OCI-LY1 (cell line): ENCODE data around the gene NELL2.

Source experiments
- H2AFZ ChIP-seq: fragments of 200-600 bp; sonication (generic), shearing (Covaris generic); 2 replicates; pipeline ENCODE4 v1.6.0; 2014; ENCODE audit warnings: antibody characterized with exemption, mild to moderate bottlenecking, low read length
- H3F3A ChIP-seq: fragments of 200-600 bp; sonication (generic), shearing (Covaris generic); 2 replicates; pipeline ENCODE4 v1.6.0; 2014; ENCODE audit warnings: mild to moderate bottlenecking, antibody characterized with exemption, low read length, moderate library complexity; ENCODE audit not compliant: insufficient read depth
- H3K27ac ChIP-seq: fragments of 200-600 bp; sonication (generic); 2 replicates; pipeline ENCODE4 v1.5.1; 2014; ENCODE audit warnings: low read length, mixed run types, mild to moderate bottlenecking, low read depth; ENCODE audit not compliant: poor library complexity, severe bottlenecking
- H3K27me3 ChIP-seq: fragments of 200-600 bp; sonication (generic); 2 replicates; pipeline ENCODE4 v1.6.0; 2014; ENCODE audit warnings: antibody characterized with exemption, mild to moderate bottlenecking, low read length, moderate library complexity; ENCODE audit not compliant: insufficient read depth
- H3K36me3 ChIP-seq: fragments of 200-600 bp; sonication (generic); 2 replicates; pipeline ENCODE4 v1.6.1; 2014; ENCODE audit warnings: mild to moderate bottlenecking, antibody characterized with exemption, low read length, moderate library complexity, mixed read lengths; ENCODE audit not compliant: insufficient read depth
- H3K4me1 ChIP-seq: fragments of 200-600 bp; sonication (generic); 2 replicates; pipeline ENCODE4 v1.5.1; 2014; ENCODE audit warnings: mild to moderate bottlenecking, low read length, moderate library complexity; ENCODE audit not compliant: insufficient read depth, severe bottlenecking
- H3K4me2 ChIP-seq: fragments of 200-600 bp; sonication (generic), shearing (Covaris generic); 2 replicates; pipeline ENCODE4 v1.6.1; 2014; ENCODE audit warnings: low read length
- H3K4me3 ChIP-seq: fragments of 200-600 bp; sonication (generic); 2 replicates; pipeline ENCODE4 v1.5.1; 2014; ENCODE audit warnings: low read length, low read depth, mild to moderate bottlenecking, mixed read lengths; ENCODE audit not compliant: poor library complexity, severe bottlenecking
- H3K79me2 ChIP-seq: fragments of 200-600 bp; shearing (Covaris generic); 2 replicates; pipeline ENCODE4 v1.6.1; 2016; ENCODE audit warnings: mixed run types, low read length, mixed read lengths; ENCODE audit not compliant: insufficient read depth
- H3K9ac ChIP-seq: fragments of 200-600 bp; sonication (generic), shearing (Covaris generic); 2 replicates; pipeline ENCODE4 v1.6.1; 2014; ENCODE audit warnings: mild to moderate bottlenecking, low read length, mixed read lengths
- H3K9me2 ChIP-seq: fragments of 200-600 bp; sonication (generic), shearing (Covaris generic); 2 replicates; pipeline ENCODE4 v1.6.1; 2014; ENCODE audit warnings: low read depth, mild to moderate bottlenecking, low read length, mixed read lengths
- H3K9me3 ChIP-seq: fragments of 200-600 bp; shearing (Covaris generic); 2 replicates; pipeline ENCODE4 v1.6.1; 2014; ENCODE audit warnings: low read length, mixed read lengths
- H4K20me1 ChIP-seq: fragments of 200-600 bp; sonication (generic), shearing (Covaris generic); 2 replicates; pipeline ENCODE4 v1.6.0; 2016; ENCODE audit warnings: mild to moderate bottlenecking, low read length; ENCODE audit not compliant: insufficient read depth
- EZH2 ChIP-seq: fragments of 200-600 bp; sonication (generic), shearing (Covaris generic); IDR thresholded peaks from 2 replicates; pipeline ENCODE4 v1.8.0; 2017; ENCODE audit warnings: borderline replicate concordance, mixed run types, mild to moderate bottlenecking, antibody characterized with exemption, low read length, moderate library complexity, mixed read lengths
- TF ChIP-seq, protein P1 (sequence below): fragments of 200-600 bp; sonication (generic), shearing (Covaris generic); IDR thresholded peaks from 2 replicates; pipeline ENCODE4 v1.5.1; 2017; ENCODE audit warnings: mild to moderate bottlenecking, antibody characterized with exemption, low read length, moderate library complexity, mixed read lengths

Gene NELL2

DNA sequence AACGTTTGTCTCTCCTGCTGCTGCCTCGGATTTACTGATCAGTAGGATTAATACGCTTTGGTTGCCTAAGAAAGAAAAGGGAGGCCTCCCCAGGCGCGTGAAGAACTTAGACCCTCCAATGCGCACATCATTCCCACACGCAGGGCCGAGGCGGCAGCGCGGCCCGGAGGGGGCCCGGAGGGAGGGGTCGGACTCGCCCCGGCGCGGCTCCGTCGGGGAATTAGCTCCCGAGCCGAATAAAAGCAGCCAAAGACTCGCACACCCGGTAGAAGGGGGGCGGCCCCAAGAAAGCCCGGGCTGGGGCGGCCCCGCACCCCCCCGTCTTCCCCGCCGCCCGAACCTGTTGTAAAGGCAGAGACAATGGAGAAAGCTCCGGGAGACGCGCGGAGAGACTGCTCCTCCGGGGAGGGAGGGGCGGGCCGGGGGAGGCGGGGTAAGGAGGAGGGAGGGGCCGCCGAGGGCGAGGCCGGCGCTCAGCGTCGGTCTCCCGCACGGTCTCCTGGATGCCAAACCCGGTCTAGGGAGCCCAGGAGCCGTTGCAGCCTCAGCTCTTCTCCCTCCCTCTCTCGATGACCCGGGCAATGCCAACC is at the start of gene NELL2:
NELL2 (minus strand) TSS at position 362 of the 590 bp plus-strand sequence. CDS start 446 bp downstream, outside the sequence.
- Histone ChIP-seq H3K27ac (no peak within 1 kb of the TSS), H3K79me2 (peaks cover 11% of the 10 kb centered on the region), H3K4me2 (peak within 1 kb of the TSS; percentile 65), H3K4me1 (peaks cover 23% of the 10 kb centered on the region), H3K9me3 (peaks cover 7% of the 10 kb centered on the region; the same call in 1 of the 2 replicates), H3K9me2 (no peaks in the 10 kb centered on the region), H2AFZ (peak within 1 kb of the TSS; percentile 51; the same call in 1 of the 2 replicates), H3F3A (no peaks in the 10 kb centered on the region), H3K9ac (peak within 1 kb of the TSS; percentile 64), H4K20me1 (no peaks in the 10 kb centered on the region), H3K36me3 (no peaks in the 10 kb centered on the region), H3K4me3 (peak within 1 kb of the TSS; percentile 66), H3K27me3 (no peaks in the 10 kb centered on the region)
- TF ChIP-seq, protein P1, sequence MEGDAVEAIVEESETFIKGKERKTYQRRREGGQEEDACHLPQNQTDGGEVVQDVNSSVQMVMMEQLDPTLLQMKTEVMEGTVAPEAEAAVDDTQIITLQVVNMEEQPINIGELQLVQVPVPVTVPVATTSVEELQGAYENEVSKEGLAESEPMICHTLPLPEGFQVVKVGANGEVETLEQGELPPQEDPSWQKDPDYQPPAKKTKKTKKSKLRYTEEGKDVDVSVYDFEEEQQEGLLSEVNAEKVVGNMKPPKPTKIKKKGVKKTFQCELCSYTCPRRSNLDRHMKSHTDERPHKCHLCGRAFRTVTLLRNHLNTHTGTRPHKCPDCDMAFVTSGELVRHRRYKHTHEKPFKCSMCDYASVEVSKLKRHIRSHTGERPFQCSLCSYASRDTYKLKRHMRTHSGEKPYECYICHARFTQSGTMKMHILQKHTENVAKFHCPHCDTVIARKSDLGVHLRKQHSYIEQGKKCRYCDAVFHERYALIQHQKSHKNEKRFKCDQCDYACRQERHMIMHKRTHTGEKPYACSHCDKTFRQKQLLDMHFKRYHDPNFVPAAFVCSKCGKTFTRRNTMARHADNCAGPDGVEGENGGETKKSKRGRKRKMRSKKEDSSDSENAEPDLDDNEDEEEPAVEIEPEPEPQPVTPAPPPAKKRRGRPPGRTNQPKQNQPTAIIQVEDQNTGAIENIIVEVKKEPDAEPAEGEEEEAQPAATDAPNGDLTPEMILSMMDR: no peak
- TF ChIP-seq EZH2: no peak

DNA sequence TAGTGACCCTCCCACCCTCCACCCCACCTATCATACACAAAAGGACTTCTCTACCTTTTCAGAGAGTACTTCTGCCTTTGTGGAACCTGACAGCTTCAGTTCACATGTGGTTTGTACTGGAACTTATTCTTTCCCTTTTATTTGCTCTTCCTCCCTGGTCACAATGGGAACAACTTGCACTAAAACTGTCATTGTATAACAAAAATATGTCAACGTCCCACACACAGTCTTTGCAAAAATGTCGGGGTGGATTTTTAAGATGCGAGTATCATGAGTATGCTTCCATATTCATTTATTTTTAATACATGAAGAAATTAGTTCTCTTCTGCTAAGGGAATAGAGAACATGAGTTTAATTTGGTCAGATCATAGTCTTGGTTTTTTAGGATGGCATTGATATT is 45.6 kb upstream of the NELL2 start:
- H3K4me3 ChIP-seq: no peak overlapping the region
- TF ChIP-seq EZH2: no peak
- TF ChIP-seq, protein P1: no peak

DNA sequence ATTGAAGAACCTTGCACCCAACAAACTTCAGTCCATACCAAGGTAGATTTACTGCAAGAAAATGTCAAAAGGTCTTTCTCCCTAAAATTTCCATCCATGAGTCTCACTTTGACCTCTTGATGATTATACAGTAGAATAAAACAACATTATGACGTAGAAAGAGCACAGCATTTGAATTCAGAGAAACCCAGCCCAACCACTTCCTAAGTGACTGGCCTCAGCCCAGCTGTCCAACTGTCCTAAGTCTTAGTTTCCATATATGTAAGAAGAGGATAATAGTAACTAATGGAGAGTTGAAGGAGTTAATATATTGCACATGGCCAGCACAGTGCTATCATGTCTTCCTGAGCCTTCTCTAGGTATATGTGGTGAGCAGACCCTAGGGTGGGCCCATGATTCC is 41.0 kb upstream of the NELL2 start:
- H2AFZ ChIP-seq: no peak overlapping the region
- H3K36me3 ChIP-seq: no peaks in the 10 kb centered on the region
- H3K79me2 ChIP-seq: no peaks in the 10 kb centered on the region
- no peak overlapping the region for H3K4me2 ChIP-seq
- no peak overlapping the region for H3K27ac ChIP-seq
- no peaks in the 10 kb centered on the region for H3F3A ChIP-seq
- H3K9me2 ChIP-seq: no peaks in the 10 kb centered on the region
- H3K27me3 ChIP-seq: no peaks in the 10 kb centered on the region
- H3K9me3 ChIP-seq: no peaks in the 10 kb centered on the region
- no peaks in the 10 kb centered on the region for H4K20me1 ChIP-seq
- H3K4me1 ChIP-seq: peaks cover 5% of the 10 kb centered on the region
- no peak overlapping the region for H3K4me3 ChIP-seq
- no peak overlapping the region for H3K9ac ChIP-seq
- no peak for TF ChIP-seq EZH2
- TF ChIP-seq, protein P1: no peak

More for the DNA sequence above, 45.6 kb upstream of the NELL2 start:
- Histone ChIP-seq H3K27ac (no peak overlapping the region), H3K27me3 (no peaks in the 10 kb centered on the region), H3K36me3 (no peaks in the 10 kb centered on the region), H2AFZ (no peak overlapping the region), H3K9me3 (no peaks in the 10 kb centered on the region), H3K9me2 (no peaks in the 10 kb centered on the region), H3K9ac (no peak overlapping the region), H3K4me1 (no peaks in the 10 kb centered on the region), H3K4me2 (no peak overlapping the region), H3K79me2 (no peaks in the 10 kb centered on the region), H3F3A (no peaks in the 10 kb centered on the region), H4K20me1 (no peaks in the 10 kb centered on the region)
